ENCODE measurements around the gene ITSN2.

ITSN2 gene

DNA sequence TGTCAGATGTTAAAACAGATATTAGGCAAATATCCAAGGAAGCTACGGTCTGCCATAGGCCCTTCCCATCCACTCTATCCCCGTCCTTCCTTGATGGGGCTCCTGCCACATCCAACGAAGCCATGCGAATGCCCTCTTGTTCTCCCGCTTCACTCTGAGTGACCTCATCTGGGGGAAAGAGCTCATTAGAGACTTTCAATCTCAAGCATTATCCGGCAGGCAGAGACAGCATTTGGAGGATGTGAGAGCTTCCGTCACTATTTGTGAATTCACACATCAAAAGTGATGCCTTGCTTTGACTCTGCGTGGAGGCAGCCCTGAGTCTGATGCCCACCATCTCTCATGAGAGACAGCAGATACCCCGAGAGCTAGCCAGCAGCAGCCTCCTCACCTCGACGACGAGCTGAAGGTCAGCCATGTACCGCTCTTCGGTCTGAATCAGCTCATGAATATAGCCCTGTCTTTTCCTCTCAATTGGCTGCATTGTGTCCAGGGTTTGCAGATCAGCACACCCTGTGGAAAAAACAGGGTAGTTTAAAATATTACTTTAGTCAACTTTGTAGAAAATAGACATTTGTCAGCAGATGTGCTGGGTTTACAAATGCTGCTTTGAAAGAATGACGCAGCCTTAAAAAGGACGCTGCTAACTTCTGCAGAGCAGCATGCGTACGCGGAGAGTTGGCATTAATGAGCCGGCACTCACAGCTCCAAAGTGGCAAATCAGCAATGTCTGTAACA, 139.6 kb downstream of the ITSN2 start:
- Histone ChIP-seq H3K4me3 (ENCODE audit: low read depth, low read length) (no peak overlapping the region), H3K36me3 (no peaks in the 10 kb centered on the region), H3K4me1 (no peaks in the 10 kb centered on the region), H3K27me3 (no peaks in the 10 kb centered on the region), H3K9me3 (no peaks in the 10 kb centered on the region)
- no peak for DNase-seq
- TF ChIP-seq, protein P1, sequence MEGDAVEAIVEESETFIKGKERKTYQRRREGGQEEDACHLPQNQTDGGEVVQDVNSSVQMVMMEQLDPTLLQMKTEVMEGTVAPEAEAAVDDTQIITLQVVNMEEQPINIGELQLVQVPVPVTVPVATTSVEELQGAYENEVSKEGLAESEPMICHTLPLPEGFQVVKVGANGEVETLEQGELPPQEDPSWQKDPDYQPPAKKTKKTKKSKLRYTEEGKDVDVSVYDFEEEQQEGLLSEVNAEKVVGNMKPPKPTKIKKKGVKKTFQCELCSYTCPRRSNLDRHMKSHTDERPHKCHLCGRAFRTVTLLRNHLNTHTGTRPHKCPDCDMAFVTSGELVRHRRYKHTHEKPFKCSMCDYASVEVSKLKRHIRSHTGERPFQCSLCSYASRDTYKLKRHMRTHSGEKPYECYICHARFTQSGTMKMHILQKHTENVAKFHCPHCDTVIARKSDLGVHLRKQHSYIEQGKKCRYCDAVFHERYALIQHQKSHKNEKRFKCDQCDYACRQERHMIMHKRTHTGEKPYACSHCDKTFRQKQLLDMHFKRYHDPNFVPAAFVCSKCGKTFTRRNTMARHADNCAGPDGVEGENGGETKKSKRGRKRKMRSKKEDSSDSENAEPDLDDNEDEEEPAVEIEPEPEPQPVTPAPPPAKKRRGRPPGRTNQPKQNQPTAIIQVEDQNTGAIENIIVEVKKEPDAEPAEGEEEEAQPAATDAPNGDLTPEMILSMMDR (IDR thresholded peaks at IDR 0.05; ENCODE audit: low read depth, low read length) = no peak

DNA sequence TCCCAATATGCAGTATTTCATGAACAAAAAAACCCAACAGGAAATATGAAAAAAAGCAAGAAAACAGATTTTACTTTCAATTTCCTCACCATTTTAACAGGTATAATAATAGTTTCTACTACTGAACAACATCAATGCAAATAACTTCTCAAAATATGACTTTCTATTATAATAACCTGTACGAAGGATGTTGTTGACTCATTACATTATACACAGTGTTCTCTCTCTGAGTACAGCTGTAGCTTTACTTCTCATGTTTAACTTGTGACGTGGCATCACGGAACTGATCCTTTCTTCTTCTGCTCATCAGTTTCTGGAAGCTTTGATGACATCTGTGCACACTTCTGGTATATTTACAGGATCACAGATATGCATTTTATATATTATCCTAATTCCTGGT, 145.5 kb downstream of the ITSN2 start:
- H3K4me3 ChIP-seq (ENCODE audit: low read depth, low read length) = no peak overlapping the region
- H3K27me3 ChIP-seq = no peaks in the 10 kb centered on the region
- TF ChIP-seq, protein P1 (IDR thresholded peaks at IDR 0.05; ENCODE audit: low read depth, low read length) = no peak
- H3K4me1 ChIP-seq = no peaks in the 10 kb centered on the region
- H3K9me3 ChIP-seq = no peaks in the 10 kb centered on the region
- no peak for DNase-seq
- H3K36me3 ChIP-seq = no peaks in the 10 kb centered on the region

DNA sequence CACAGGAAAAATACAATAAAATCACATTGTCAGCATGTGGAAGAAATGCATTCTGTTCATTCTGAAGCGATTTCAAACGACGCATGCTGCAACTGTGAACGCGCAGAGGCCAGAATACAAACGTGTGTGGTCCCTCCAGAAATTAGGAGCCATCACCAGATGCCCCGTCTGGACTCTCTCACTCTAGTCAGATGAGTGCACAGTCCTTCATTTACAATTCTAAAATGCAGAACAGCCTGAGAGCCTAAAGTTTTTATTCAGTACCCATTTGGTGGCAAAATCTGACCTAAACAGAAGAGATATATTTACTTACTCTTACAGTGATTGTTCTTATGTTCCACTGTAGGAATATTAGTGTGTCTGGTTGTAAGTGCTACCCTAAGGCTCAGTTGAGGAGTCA, 148.9 kb downstream of the ITSN2 start:
- no peaks in the 10 kb centered on the region for H3K27me3 ChIP-seq
- H3K4me1 ChIP-seq = no peaks in the 10 kb centered on the region
- no peaks in the 10 kb centered on the region for H3K9me3 ChIP-seq
- no peak overlapping the region for H3K4me3 ChIP-seq (ENCODE audit: low read depth, low read length)
- no peak for DNase-seq
- no peaks in the 10 kb centered on the region for H3K36me3 ChIP-seq
- TF ChIP-seq, protein P1 (IDR thresholded peaks at IDR 0.05; ENCODE audit: low read depth, low read length) = no peak

DNA sequence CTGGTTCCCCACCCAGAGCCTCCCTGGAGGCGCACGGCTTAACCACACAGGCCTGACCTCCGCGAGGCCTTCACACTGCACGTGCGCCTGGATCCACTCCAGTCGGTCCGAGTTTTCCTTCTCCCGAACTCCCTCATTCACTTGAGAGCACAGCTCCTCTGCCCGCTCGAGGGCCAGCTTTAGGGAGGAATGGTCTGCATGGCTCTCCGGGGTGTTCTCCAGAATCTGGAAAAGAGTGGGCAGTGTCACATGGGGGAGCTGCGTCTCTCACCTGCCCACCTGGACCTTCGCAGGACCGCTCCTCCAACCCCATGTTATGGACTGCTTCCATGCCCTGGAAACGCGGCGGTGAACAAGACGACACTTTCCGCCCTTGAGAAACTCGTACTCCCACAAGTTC, 149.6 kb downstream of the ITSN2 start:
- H3K4me3 ChIP-seq (ENCODE audit: low read depth, low read length) = no peak overlapping the region
- H3K9me3 ChIP-seq = no peaks in the 10 kb centered on the region
- no peaks in the 10 kb centered on the region for H3K27me3 ChIP-seq
- no peaks in the 10 kb centered on the region for H3K36me3 ChIP-seq
- H3K4me1 ChIP-seq = no peaks in the 10 kb centered on the region
- TF ChIP-seq, protein P1 (IDR thresholded peaks at IDR 0.05; ENCODE audit: low read depth, low read length) = no peak
- DNase-seq = no peak

DNA sequence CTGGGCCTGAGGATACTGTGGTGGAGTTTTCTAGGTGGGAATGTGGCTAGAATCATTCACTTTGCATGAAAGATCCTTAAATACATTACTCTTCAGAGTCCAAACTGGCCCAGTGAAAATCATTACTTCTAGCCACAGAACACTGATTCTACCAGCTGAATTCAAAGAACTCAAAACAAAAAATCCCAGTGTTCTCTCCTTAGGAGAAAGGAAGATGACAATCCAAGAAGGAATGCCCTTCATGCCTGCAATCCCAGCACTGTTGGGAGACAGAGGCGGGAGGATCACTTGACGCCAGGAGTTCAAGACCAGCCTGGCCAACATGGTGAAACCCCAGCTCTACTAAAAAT, 150.3 kb downstream of the ITSN2 start:
- Histone ChIP-seq H3K4me1 (no peaks in the 10 kb centered on the region), H3K27me3 (no peaks in the 10 kb centered on the region), H3K4me3 (ENCODE audit: low read depth, low read length) (no peak overlapping the region), H3K36me3 (no peaks in the 10 kb centered on the region), H3K9me3 (no peaks in the 10 kb centered on the region)
- DNase-seq = no peak
- TF ChIP-seq, protein P1 (IDR thresholded peaks at IDR 0.05; ENCODE audit: low read depth, low read length) = no peak

DNA sequence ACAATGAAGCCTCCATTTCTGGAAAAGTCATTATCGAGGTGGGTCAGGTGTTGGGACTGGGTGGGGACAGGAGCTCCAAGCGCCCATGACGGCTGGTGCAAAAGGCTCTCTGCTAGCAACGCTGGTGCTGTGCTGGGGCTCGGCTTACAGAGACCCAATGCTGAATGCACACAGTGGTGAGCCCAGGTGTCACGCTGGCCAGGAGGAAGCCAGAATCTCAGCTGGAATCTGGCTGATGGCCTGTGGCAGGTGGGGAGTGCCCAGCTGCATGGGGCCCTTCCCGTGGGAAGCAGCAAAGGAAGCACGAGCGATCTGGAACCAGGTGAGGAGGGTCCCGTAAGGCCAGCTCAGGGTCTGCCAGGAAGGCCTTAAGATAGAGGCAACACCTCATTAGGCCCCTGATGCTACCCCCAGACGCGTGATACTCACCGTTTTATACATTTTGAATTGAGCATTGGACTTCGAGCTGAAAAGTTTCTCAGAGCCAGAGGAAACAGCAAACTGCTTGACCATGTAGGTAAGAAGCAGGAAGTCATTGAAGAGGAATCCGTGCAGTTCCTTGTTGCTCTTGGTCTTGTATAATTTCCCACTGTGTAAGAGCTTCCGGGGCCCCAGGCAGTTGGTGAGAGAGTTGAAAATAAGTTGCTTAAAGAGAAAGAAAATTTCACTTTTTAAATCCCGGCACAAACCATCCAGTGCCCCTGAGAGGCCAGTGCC, 150.8 kb downstream of the ITSN2 start:
- Histone ChIP-seq H3K9me3 (no peaks in the 10 kb centered on the region), H3K4me1 (no peaks in the 10 kb centered on the region), H3K36me3 (no peaks in the 10 kb centered on the region), H3K27me3 (no peaks in the 10 kb centered on the region), H3K4me3 (ENCODE audit: low read depth, low read length) (no peak overlapping the region)
- TF ChIP-seq, protein P1 (IDR thresholded peaks at IDR 0.05; ENCODE audit: low read depth, low read length) = no peak
- no peak for DNase-seq

All from BE2C (cell line).